Nephron (organoid): ENCODE measurements around the gene ASPSCR1.

Source experiments
- H3K27ac Mint-ChIP-seq, 3 experiments: 2 replicates each; pipeline ENCODE4 v1.8.0; 2020; ENCODE audit warnings: mixed read lengths in 3 of 3, mild to moderate bottlenecking in 2 of 3, moderate library complexity in 1 of 3
- H3K27me3 Mint-ChIP-seq: 2 replicates; pipeline ENCODE4 v1.8.0; 2021; ENCODE audit warnings: low read depth, mild to moderate bottlenecking, moderate library complexity, mixed read lengths
- H3K36me3 Mint-ChIP-seq: 2 replicates; pipeline ENCODE4 v1.8.0; 2020; ENCODE audit warnings: low read depth, mixed read lengths
- H3K4me1 Mint-ChIP-seq: 2 replicates; pipeline ENCODE4 v1.8.0; 2020; ENCODE audit warnings: mixed read lengths
- H3K4me3 Mint-ChIP-seq, 3 experiments: 2 replicates each; pipeline ENCODE4 v1.8.0; 2020; ENCODE audit warnings: mild to moderate bottlenecking in 3 of 3, mixed read lengths in 3 of 3, moderate library complexity in 2 of 3
- H3K9me3 Mint-ChIP-seq: 2 replicates; pipeline ENCODE4 v1.8.0; 2020; ENCODE audit warnings: mixed read lengths
- CTCF ChIP-seq, 3 experiments: fragments of 200-600 bp; sonication (generic); IDR thresholded peaks; one replicate each; pipeline ENCODE4 v1.5.0; 2021; ENCODE audit warnings: antibody characterized with exemption in 3 of 3; ENCODE audit not compliant: unreplicated experiment in 3 of 3

ASPSCR1 gene

GRCh38 chr17:81996757-81997441, 19.5 kb downstream of the ASPSCR1 start:
- Mint-ChIP-seq H3K9me3 (no peaks in the 10 kb centered on the region), H3K27me3 (no peaks in the 10 kb centered on the region), H3K4me3 (no peak overlapping the region), H3K36me3 (peaks cover 5% of the 10 kb centered on the region), H3K27ac (no peak overlapping the region), H3K4me1 (peaks cover 34% of the 10 kb centered on the region)
- no peak for TF ChIP-seq CTCF (IDR thresholded peaks at IDR 0.05; ENCODE audit: unreplicated experiment in 3 of 3)

GRCh38 chr17:81998212-81998611, 20.8 kb downstream of the ASPSCR1 start:
- Mint-ChIP-seq H3K9me3 (no peaks in the 10 kb centered on the region), H3K4me3 (no peak overlapping the region), H3K4me1 (peaks cover 28% of the 10 kb centered on the region), H3K36me3 (peaks cover 5% of the 10 kb centered on the region), H3K27me3 (no peaks in the 10 kb centered on the region), H3K27ac (peak overlapping the region; percentile 59 to 88 (median 74))
- no peak for TF ChIP-seq CTCF (IDR thresholded peaks at IDR 0.05; ENCODE audit: unreplicated experiment in 3 of 3)

GRCh38 chr17:81998691-81999438, 21.4 kb downstream of the ASPSCR1 start:
- peak overlapping the region in 2 of 3 experiments; percentile 74 to 88 for H3K27ac Mint-ChIP-seq
- no peak overlapping the region for H3K4me3 Mint-ChIP-seq
- TF ChIP-seq CTCF (IDR thresholded peaks at IDR 0.05; ENCODE audit: unreplicated experiment in 3 of 3), result no peak
- H3K36me3 Mint-ChIP-seq, result peaks cover 5% of the 10 kb centered on the region
- no peaks in the 10 kb centered on the region for H3K27me3 Mint-ChIP-seq
- peaks cover 29% of the 10 kb centered on the region for H3K4me1 Mint-ChIP-seq
- no peaks in the 10 kb centered on the region for H3K9me3 Mint-ChIP-seq

- no peak overlapping the region for H3K4me3 Mint-ChIP-seq
- peaks cover 5% of the 10 kb centered on the region for H3K36me3 Mint-ChIP-seq
- peak overlapping the region; percentile 28 to 77 (median 57) for H3K27ac Mint-ChIP-seq
- no peaks in the 10 kb centered on the region for H3K27me3 Mint-ChIP-seq
- H3K9me3 Mint-ChIP-seq, result no peaks in the 10 kb centered on the region
- no peak for TF ChIP-seq CTCF (IDR thresholded peaks at IDR 0.05; ENCODE audit: unreplicated experiment in 3 of 3)
- H3K4me1 Mint-ChIP-seq, result peaks cover 28% of the 10 kb centered on the region
Observed at GRCh38 chr17:81999587-81999975, 22.2 kb downstream of the ASPSCR1 start.

GRCh38 chr17:81999976-82000802, 22.8 kb downstream of the ASPSCR1 start:
- Mint-ChIP-seq H3K36me3 (peaks cover 5% of the 10 kb centered on the region), H3K9me3 (no peaks in the 10 kb centered on the region), H3K4me3 (peak overlapping the region in 1 of 3 experiments; percentile 71), H3K4me1 (peaks cover 28% of the 10 kb centered on the region), H3K27ac (peak overlapping the region; percentile 28 to 97 (median 77)), H3K27me3 (no peaks in the 10 kb centered on the region)
- peak in 1 of 3 experiments; percentile 6 for TF ChIP-seq CTCF (IDR thresholded peaks at IDR 0.05; ENCODE audit: unreplicated experiment in 3 of 3)
